OCI-M2 (cell line): ENCODE measurements around the gene TMEM255B.

Experiments used
- DNase-seq: peaks from one replicate; lab custom pipeline; 2025; ENCODE audit not compliant: unreplicated experiment; lab: John Stamatoyannopoulos, UW

Gene TMEM255B

DNA sequence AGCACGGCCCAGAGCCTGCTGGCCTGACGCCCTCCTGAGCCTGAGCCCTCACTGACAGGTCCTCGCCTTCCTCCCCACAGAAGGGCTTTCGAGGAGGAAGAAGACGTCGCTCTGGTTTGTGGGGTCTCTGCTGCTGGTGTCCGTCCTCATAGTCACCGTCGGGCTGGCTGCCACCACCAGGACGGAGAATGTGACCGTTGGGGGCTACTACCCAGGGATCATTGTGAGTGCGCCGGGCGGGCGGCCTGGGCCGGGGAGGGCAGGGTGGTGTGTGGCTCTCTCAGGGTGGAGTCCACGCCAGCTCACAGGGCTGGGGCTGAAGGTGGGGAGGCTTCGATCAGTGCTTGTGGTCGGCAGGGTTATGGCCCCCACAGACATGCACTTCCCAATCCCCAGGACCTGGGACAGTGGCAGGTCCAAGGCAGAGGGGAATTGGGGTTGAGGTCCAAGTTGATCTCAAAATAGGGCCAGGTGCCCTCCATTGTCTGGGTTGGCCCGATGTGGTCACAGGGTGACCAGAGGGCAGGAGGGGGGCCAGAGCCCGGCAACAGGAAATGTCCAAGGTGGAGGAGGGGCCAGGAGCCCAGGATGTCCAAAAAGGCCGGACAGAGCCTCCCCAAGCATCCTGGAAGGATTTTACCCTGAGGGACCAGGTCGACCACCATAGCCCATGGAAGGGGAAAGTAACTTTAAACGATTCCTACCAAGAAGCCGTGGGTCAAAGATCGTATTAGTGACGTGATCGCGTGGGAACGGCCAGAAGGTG lies 7.2 kb downstream of the TMEM255B start:
- DNase-seq, result no peak

DNA sequence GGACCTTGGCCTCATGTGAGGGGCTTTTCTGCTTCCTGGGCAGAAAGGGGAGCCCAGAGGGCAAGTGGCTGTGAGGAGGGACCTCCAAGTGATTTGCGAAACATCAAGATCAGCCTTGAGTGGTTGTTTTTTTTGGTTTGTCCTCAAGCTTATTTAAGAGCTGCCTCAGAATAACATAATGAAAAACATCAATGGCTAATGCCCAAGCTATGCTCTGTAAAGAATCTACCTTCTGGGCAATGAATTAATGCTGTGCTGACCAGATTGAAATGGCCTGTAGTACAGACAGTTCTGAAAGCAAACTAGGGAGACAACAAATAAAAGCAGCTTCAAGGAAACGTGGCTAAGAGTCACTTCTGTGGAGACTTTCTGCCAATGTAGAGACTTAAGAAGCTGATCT lies 8.3 kb downstream of the TMEM255B start:
- DNase-seq, result no peak

DNA sequence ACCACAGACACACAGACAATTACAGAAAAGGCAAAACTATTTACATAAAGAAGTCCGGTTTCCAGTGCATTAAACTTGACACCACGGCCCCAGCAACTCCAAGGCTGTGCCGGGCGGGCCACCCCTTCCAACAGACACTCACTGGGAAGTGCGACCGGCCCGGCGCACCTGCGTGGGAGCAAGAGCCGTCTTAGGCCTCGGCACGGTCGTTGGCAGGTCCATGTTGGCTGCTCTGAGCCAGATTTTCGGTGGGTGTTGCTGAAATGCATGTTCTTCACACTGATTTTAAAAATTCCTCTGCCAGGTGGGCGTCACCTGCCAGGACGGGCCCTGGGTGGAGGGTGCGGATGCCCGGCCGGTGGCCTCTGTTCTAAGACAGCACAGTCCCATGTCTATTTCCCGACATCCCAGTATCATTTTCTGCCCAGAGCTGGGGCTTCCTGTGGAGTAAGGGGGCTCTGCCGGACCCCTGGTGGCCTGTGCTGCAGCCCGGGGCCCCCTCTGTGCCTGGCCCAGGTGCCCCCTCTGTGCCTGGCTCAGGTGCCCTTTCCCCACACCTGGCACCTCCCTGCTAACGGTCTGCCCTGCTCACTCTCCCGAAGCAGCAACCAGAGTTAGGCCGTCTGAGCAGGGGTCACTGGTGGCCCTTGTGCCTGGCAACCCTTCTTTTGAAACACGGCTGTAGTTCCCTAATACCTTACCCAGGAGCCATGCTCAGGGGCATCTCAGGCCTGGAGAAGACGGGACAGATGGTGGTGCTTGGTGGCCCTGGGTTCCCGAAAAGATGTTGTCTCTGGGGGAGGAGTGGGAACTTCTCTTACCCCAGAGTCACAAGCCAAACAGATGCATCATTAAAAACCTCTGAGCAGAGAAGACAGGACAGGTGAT lies 9.2 kb downstream of the TMEM255B start:
- no peak for DNase-seq

DNA sequence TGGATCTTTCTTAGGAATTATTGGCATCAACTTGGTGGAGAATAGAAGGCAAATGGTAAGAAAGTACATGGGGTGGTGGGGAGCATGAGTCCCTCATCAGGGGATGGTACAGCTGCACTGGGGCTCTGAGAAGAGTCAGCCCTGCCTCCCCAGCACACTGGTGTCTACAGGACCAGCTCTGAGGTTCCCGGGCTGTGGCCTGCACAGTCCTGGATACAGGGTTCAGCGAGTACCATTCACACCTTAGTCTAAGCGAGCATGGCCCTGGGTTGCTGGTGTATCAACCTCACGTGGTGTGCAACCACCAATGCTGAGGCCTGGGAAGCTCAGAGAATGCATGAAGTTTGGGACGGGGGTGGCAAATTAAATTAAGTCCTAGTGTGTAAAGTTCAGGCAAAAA lies 10.1 kb downstream of the TMEM255B start:
- no peak for DNase-seq

DNA sequence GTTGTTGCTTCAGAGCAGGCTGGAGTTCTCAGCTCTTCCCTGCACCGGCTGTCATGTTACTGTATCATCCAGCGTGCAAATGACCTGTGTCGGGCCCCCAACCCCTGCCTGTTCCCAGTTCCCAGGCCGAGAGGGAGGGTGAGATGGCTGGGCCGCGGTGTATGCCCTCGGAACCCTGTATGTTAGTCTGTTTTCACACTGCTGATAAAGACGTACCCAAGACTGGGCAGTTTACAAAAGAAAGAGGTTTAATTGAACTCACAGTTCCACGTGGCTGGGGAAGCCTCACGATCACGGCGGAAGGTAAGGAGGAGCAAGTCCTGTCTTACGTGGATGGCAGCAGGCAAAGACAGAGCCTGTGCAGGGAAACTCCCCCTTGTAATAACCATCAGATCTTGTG lies 10.9 kb downstream of the TMEM255B start:
- DNase-seq, result no peak

DNA sequence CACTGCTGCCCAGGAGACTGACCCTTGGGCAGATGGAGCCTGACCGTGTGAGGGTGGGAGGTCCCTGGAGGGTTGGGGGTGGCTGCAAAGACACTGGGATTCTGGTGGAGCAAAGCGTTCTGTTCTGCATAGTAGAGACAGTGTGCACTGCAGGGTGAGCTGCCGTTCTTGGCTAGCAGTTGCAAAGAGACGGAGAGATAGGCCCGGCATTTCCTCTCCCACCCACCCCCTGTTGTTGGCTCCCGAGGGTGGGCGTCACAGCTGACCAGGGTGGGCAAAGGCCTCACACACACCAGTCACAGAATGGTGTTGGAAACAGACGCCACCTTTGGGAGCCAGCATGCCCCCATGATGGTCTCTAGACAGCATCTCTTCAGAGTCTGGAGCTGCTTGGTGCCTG lies 11.4 kb downstream of the TMEM255B start:
- DNase-seq, result no peak

DNA sequence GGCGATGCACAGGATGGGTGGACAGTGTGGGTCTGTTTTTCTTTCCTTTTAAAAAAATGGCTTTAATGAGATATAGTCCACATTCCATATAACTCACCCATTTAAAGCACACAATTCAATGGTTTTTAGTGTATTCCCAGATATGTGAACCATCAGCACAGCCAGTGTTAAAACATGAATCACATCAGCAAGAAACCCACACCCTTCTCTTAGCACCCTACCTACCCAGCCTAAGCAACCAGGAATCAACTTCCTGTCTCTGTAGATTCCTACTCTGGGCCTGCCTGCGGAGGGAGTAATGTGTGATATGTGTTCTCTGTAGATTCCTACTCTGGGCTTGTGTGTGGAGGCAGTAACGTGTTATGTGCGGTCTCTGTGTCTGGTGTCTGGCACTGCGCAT lies 11.9 kb downstream of the TMEM255B start:
- DNase-seq, result no peak

DNA sequence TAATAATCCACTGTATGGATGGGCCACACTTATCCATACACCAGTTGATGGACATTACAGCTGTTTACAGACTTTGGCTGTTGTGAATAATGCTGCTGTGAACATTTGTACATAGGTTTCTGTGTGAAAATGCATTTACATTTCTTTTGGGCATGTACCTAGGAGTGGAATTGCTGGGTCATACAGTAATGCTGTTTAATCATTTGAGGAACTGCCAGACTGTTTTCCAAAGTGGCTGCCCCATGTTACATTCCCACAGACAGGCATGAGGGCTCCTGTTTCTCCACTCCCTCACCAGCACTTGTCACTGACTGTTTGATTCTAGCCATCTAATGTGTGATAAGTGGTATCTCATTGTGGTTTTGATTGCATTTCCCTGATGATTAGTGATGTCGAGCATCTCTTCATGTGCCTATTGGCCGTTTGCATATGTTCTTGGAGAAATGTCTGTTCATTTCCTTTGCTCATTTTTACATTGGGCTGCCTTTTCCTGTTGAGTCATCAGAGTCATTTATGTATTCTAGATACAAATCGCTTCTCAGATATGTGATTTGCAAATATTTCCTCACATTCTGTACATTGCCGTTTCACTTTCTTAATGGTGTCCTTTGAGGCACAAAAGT lies 12.8 kb downstream of the TMEM255B start:
- no peak for DNase-seq

DNA sequence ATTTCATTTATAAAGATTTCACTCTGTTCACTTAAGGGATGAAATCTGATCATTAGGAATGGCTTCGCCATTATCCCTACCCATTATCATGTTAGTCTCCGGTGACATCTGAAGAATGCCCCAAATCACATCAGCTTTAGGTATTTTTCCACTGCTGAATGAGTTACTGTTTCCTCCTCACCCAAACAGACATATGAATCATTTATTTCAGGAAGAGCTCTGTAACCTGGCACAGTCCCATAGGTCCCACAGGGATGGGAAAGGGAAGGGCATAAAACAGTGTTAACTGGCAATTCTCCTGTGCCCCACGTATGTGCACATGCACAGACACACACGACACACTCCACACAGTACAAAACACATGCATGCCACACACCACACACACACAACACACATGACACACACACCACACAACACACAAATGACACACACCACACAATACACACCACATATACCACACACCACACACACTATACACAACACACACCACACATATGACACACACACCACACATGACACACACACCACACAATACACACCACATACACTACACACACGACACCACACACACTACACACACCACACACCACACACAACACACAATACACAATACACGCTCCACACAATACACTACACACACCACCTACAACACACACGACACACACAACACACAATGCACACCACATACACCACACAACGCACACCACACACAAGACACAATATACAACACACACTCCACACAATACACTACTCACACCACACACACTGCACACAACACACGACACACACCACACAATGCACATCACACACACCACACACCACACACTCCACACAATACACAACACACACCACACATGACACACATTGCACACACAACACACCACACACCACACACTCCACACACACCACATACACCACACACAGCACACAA lies 15.4 kb downstream of the TMEM255B start:
- DNase-seq, result no peak

DNA sequence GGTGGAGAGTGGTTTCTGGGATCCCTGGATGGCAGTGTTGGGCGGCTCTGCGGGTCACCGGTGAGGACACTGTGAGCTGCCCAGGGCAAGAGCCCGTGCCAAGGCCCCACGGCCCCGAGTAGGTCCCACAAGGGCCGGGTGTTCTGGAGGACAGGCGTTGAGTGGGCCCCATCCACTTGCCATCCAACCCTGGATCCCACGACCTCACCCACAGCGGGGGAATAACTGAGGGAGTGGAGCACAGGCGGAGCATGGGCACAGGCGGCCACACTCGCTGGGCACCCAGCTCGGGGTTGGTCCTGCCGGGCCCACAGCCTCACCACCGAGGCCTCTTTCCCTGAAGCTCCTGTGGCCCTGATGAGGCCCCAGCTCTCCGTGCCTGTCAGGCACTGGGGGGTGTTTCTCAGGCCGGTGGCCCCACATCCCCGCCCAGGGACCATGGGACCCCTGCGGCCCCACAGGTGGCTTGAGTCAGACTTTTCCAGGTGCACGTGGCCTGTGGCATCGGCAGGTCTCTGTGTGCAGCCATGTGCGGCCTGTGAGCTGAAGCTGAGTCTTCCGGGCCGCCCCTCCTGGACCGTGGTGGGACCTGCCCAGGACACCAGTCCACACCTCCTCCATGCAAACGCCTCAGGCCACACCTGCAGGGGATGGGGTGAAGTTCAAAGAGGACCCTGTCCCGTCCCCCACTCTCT lies 16.6 kb downstream of the TMEM255B start:
- DNase-seq, result no peak

DNA sequence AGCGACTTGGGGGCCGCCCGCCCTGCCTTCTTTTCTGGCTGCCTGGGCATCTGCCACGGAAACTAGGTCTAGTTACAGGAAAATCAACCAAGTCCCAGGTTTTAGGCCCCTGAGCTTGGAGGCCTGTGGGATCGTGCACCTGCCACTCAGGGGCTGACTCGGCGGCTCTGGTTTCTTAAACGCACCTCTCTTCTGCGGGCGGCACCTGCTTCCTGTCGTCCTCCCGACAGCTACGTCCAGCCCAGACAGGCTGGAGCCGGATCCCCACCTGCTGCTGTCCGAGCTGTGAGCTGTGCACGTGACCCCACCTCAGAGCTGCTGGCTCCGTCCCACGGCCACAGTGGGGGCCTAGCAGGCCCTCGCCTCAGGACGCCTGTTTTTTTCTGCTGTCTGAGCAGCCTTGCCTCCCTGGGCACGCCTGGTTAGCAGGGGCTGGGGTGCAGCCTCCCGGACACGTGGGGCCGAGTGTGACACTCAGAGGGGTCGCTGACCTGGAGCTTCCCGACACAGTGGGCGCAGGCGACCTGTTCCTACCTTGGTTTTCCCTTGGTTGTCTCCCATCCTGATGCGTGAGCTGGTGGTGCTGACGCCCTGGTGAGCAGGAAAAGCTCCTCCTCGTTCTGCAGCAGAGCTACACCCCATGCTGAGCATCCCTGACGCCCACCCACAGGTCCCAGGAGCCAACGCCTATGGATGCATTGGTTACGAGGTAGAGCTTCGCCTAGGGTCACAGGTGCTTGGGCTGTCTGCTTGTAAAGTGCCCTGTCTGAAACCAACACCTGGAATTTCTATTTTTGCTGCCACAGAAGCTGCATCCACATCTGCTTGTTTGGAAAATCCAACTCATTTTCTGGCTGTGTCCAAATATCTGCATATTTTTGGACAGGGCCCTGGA lies 17.5 kb downstream of the TMEM255B start:
- DNase-seq, result no peak

DNA sequence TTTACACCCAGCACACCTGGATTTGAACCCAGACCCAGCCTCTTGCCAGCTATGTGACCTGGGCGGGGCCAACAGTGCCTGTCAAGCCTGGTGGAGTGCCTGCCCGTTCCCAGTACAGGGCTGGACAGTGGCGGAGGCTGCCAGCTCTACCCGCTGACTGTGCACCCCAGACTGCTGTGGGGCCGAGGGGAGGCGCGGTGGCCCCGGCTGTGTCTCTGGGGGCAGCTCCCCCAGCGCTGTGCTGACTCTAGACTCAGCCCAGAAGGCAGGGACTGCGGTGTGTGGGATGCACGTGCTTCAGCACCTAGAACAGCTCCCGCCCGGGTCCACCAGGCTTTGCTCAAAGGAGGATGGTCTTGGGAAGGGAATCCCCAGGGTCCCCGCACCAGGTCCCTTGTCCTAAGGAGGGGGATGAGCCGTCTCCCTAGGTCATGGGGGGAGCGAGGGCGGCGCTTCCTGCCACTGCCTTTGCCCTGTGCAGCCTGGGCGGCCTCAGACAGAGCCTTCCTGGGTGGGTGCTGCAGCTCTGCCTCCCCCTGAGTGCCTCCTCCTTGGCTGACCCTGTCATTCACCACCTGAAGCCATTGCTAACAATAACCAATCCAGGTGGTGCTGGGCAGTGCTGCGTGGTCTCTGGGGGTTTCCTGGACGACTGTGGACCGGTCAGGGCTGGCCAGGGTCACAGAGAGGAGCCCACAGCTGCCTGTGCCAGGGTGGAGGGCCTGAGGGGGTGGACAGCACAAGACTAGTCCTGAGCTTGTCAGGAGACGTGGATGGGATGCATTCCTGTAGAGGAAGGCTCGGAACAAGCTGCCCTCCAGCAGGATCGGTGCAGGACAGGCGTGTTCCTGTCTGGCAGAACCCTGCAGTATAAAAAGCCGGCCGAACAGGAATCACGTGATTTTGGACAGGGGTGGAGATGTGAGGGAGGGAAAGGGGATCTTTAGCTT lies 18.6 kb downstream of the TMEM255B start:
- DNase-seq, result no peak

DNA sequence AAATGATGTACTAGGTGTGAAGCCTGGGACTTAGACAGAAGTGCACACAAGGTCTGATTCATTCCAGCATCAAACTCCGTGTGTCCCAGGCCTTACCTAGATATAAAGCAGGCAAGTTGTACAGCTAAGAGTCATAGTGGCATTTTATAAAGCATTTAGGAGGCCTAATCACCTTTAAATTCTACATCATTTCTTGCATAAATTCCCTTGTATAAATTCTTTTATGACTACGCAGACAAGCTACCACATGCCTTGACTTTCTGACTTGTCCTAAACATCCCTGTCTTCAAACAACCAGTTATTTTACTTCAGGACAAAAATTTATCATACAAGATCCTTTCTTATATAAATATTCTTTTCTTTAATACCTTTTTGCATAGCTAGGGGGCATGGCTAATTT lies 22.5 kb downstream of the TMEM255B start:
- DNase-seq, result no peak

DNA sequence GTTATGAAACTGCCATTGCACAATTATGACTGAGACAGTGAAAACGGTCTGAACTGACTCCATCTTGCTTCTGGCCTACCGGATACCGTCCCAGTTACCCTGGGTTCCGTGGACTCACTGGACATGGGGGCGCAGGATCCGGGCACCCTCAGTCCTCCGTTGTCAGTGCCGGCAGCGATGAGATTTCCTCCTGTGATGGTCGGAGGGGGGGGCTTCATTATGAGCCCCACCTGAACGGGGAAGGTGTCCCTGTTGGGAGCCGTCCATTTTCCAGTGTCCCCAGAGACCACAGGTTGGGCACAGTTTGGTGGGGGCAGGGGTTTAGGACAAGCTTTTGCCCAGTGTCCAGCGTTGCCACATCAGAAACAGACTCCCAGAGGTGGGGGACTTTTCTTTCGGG lies 23.4 kb downstream of the TMEM255B start:
- no peak for DNase-seq

DNA sequence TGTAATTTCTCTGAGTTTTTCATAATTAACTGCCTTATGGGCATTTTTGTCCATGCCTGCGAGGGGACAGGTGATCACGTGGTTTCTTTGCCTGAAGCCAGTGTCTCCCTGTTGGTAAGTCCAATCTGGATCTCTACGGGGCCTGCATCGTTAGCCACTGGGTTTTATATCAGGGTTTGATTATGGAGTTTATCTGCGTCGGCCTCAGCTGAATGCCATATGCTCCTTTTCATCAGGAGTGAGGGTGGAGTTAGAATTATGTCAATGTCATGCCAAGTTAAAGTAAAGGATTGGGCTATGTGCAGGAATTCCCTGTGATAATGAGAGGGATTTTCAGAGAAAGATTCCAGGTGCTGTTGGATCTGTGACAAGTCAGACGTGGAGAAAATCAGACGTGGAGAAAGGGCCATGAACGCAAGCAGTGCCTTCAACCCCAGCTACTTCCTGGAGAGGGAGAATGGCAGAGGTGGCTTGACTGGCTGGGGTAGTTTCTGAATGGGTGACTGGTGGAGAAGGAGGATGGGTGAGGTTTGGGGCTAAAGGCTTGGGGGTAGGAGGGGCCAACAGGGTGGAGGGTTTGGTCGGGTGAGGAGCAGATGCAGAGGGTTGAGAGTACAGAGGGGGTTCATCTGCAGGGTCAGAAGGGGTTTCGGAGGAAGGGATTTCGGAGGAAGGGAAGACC lies 24.3 kb downstream of the TMEM255B start:
- DNase-seq, result no peak

DNA sequence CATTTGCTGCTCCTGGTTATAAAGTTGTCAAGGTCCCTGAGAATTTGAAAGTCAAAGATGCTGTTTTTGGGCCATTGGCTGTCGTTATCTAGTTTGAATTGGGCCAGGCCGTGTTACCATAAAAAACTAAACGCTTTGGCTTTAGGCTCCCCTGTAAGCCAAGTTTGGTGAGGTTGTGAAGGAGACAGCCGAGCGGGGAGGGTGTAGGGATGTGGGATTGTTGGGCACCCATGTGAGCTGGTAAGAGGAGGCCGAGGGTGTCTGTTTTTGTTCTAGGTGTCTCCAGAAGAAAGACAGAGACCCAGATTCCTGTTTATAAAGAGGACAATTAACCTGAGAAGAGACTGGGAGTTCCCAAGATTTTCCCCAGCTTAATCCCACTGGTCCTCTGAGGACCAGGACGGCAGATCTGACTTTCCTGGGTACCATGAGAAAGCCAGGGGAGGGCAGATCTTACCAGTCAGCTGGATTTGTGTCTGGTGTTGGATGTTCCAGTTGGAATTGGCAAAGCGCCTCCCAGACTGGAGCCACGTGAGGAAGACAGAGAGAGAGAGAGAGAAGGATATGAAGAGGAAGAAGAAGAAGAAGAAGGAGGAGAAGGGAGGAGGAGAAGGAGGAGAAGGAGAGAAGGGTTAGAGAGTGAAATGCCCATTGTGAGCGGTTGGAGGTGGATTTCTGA lies 25.1 kb downstream of the TMEM255B start:
- no peak for DNase-seq

DNA sequence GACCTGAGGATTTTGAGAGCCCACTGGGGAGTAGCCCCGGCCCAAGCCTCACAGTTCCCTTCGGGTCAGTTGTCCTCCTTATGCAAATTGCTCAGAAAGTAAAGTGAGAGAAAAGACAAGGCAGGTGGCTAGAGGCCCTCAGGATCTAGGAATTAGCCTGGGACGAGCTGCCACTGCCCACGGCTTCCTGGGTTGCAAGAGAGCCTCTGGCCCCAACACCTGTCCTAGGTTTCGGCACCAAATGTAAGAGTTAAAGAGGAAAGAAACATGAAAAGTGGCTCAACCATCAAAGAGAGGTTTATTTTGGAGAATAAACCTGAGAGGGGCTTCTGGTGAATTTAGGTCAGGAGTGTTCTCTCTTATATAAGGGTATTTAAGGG lies 25.6 kb downstream of the TMEM255B start:
- no peak for DNase-seq
